HUES64 (cell line): ENCODE results near the gene RABL6.
"Not testable (repeated sequence)": the region's sequence is repeated elsewhere in the genome, so short reads cannot be mapped to it uniquely, and the experiment has no call there.

ENCODE experiments used
- H3K27ac ChIP-seq: 2 replicates; pipeline ENCODE4 v1.7.0; 2013; ENCODE audit warnings: low read depth, low read length, inconsistent platforms
- H3K27me3 ChIP-seq: 2 replicates; pipeline ENCODE4 v1.6.1; 2013; ENCODE audit warnings: mild to moderate bottlenecking, low read length; ENCODE audit not compliant: insufficient read depth
- H3K36me3 ChIP-seq: 2 replicates; pipeline ENCODE4 v1.6.1; 2013; ENCODE audit warnings: mild to moderate bottlenecking, low read length; ENCODE audit not compliant: insufficient read depth
- H3K4me1 ChIP-seq: 2 replicates; pipeline ENCODE4 v1.6.1; 2013; ENCODE audit warnings: mild to moderate bottlenecking, low read length, moderate library complexity; ENCODE audit not compliant: insufficient read depth
- H3K4me3 ChIP-seq: 2 replicates; pipeline ENCODE4 v1.5.1; 2013; ENCODE audit warnings: mild to moderate bottlenecking, low read length, moderate library complexity
- H3K9ac ChIP-seq: 2 replicates; pipeline ENCODE4 v1.6.1; 2013; ENCODE audit warnings: mild to moderate bottlenecking, low read depth, low read length
- H3K9me3 ChIP-seq: 2 replicates; pipeline ENCODE4 v1.6.1; 2013; ENCODE audit warnings: low read depth, low read length; ENCODE audit not compliant: insufficient read depth
- WGBS: fragments of 150-250, 120-280 bp; methylation state at CpG from one replicate; pipeline ENCODE4 v1.1.7; 2013; ENCODE audit warnings: missing lambda C conversion rate; 5-methylcytosine and 5-hydroxymethylcytosine counted together

RABL6 gene

DNA sequence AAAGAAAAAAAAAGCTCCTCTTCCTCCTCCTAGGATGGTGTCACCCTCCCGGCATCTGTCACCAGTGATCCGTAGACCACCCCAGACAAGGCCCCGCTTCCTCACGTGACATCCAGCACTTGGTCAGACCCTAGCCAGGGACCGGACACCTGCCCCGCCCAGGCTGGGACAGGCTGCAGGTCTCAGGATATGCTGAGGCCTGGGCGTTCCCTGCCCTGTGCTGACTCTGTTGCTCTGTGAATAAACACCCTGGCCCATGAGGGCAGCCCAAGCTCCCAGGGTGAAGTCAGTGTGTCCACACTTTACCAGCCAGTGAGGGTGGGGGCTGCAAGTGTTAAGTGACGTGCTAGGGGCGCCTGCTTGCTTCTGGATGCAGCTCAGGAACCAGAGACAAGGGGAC is 52.8 kb downstream of the RABL6 start:
- no peak overlapping the region for H3K4me3 ChIP-seq
- peaks cover 39% of the 10 kb centered on the region for H3K36me3 ChIP-seq
- no peak overlapping the region for H3K27ac ChIP-seq
- H3K27me3 ChIP-seq: no peaks in the 10 kb centered on the region
- H3K4me1 ChIP-seq: peaks cover 4% of the 10 kb centered on the region; the same call in 1 of the 2 replicates
- WGBS: 93% methylated on average over 9 of the region's 9 CpGs
- H3K9me3 ChIP-seq: no peaks in the 10 kb centered on the region
- H3K9ac ChIP-seq: no peak overlapping the region

DNA sequence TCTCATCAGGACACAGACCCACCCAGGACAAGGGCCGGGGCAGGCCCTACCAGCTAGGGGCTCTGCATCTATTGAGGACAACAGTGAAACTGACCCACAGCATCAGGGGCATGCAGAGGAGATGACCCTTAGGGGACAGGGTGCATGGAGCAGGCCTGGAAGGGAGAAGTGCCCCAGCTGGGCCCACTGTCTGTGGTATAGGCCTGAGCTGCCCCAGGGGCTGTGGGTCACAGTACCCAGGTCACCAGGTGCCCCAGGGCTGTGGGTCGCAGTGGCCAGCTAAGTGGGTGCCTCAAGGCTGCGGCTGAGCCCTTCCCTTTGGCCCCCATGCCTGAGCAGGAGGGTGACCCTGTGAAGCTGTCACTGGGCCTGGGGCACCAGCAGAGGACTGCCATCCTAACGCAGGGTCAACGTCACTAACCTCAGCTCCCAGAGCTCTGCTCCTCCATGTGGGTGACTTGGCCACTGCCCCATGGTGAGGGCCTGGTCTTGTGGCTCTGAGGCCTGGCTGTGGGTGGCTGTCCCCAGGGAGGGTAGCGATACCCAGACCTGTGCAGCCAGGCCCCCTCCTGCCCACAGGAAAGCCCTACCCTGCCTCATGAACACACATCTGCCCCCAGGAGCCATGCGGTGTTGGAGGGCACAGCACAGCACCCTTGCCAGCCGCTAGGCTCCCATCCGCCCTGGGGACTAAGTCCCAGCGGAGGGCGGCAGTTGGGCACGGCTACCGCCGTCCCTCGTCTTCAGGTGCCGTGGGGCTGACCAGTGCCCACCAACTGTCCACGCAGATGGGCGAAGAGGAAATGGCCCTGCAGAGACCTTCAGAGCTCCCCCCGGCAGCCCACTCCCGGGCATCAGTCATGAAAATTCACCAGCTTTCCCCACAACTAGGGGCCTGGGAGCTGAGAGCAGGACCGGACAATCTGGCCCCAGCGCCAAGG is 53.5 kb downstream of the RABL6 start:
- Histone ChIP-seq H3K4me3 (no peak overlapping the region), H3K4me1 (peaks cover 4% of the 10 kb centered on the region; the same call in 1 of the 2 replicates), H3K9ac (no peak overlapping the region), H3K27ac (no peak overlapping the region), H3K36me3 (peaks cover 39% of the 10 kb centered on the region), H3K27me3 (no peaks in the 10 kb centered on the region), H3K9me3 (no peaks in the 10 kb centered on the region)
- WGBS: 97% methylated on average over 22 of the region's 22 CpGs

DNA sequence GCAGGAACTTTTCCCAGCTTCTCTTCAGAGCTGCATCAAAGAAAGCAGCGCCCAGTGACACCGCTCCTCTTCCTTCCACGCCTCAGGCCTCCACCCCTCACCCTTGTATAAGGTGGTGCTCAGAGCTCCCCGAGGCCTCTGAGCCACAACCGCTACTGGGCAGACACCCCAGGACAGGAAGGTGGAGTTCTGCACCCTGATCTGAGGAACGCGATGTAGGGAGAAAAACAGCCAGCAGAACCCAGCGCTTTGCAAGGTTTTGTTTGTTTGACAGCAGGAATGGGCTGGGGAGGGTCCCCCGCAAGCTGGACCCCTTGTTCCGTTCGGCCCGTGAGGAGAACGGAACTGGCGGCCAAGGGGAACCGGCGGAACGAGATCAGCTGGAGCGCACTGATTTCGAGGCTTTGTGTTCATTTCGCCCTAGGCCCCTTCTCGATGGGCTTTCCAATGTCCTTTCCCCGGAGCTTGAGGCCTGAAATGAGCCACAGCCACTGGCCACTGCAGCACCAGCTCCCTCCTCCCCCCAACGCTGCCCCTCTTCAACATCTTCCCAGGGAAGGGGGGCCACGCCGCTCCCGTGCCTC is 54.2 kb downstream of the RABL6 start:
- no peak overlapping the region for H3K9ac ChIP-seq
- no peaks in the 10 kb centered on the region for H3K27me3 ChIP-seq
- 95% methylated on average over 26 of the region's 26 CpGs for WGBS
- no peak overlapping the region for H3K27ac ChIP-seq
- peaks cover 39% of the 10 kb centered on the region for H3K36me3 ChIP-seq
- H3K4me3 ChIP-seq: no peak overlapping the region
- H3K4me1 ChIP-seq: peaks cover 4% of the 10 kb centered on the region; the same call in 1 of the 2 replicates
- H3K9me3 ChIP-seq: peaks cover under 1% of the 10 kb centered on the region

DNA sequence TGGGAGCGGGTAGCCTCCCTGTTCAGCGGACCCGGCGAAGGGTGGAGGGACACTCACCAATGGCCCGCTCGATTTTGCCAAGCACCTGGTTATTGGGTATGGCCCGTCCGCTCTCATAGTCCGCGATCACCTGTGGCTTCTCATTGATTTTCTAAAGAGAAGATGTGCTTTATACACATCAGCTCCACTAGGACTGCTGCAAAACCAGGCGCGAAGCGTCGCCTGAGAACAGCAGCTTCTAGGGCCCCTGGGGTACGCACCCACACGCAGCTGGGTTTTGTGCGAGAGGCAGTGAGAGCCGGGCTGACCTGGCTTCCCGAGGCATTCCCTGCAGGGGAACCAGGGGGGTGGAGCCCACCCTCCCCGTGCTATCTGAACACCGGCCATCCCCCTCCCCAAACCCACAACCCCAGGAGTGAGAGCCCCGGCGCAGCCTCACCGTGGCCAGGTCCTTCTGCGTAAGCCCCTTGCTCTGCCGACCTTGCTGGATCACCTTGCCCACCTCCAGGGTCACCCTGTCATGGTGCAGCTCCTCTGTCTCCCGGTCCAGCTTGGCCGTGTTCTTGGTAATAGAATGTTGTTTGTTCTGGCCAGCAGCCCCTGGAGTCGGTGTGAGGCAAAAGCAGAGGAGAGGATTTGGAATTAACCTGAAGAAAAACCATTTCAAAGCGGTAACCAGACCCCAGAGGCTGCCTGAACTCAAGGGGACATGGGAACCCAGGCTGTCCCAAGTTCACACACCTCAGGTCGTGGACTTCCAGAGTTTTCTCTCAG is 55.3 kb downstream of the RABL6 start:
- Histone ChIP-seq H3K27ac (no peak overlapping the region), H3K9ac (no peak overlapping the region), H3K4me3 (no peak overlapping the region), H3K36me3 (peaks cover 39% of the 10 kb centered on the region), H3K27me3 (no peaks in the 10 kb centered on the region), H3K4me1 (peaks cover 4% of the 10 kb centered on the region; the same call in 1 of the 2 replicates), H3K9me3 (peaks cover 6% of the 10 kb centered on the region)
- WGBS: 96% methylated on average over 31 of the region's 31 CpGs

DNA sequence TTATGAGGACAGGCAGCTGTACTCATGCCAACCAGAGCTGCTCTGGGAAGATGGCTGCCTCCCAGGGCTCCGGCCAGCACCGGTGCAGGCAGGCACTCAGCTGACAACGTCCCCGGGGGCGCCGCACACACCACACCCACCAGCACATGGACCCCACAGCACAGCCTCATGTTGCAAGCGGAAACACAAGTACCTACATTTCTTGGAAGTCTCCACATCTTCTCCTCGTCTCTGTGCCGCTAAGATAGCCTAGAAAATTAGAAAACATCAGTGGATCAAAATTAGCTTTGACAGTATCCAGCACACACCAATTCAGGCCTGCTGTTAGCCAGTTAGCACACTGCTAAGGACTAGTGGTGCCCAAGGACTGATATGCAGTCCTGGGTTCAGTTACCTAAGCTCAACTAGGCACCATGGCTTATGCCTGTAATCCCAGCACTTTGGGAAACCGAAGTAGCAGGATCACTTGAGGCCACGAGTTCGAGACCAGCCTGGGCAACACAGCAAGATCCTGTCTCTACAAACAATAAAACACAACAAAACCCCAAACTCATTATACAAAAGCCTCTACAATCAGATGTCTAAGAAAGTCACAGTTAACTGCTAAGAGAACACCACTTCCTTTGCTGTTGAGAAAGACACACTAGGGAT is 56.0 kb downstream of the RABL6 start:
- H3K4me3 ChIP-seq: no peak overlapping the region
- H3K36me3 ChIP-seq: peaks cover 39% of the 10 kb centered on the region
- no peak overlapping the region for H3K9ac ChIP-seq
- H3K9me3 ChIP-seq: peaks cover 6% of the 10 kb centered on the region
- no peaks in the 10 kb centered on the region for H3K27me3 ChIP-seq
- WGBS: 94% methylated on average over 12 of the region's 12 CpGs
- H3K27ac ChIP-seq: no peak overlapping the region
- peaks cover 4% of the 10 kb centered on the region; the same call in 1 of the 2 replicates for H3K4me1 ChIP-seq

DNA sequence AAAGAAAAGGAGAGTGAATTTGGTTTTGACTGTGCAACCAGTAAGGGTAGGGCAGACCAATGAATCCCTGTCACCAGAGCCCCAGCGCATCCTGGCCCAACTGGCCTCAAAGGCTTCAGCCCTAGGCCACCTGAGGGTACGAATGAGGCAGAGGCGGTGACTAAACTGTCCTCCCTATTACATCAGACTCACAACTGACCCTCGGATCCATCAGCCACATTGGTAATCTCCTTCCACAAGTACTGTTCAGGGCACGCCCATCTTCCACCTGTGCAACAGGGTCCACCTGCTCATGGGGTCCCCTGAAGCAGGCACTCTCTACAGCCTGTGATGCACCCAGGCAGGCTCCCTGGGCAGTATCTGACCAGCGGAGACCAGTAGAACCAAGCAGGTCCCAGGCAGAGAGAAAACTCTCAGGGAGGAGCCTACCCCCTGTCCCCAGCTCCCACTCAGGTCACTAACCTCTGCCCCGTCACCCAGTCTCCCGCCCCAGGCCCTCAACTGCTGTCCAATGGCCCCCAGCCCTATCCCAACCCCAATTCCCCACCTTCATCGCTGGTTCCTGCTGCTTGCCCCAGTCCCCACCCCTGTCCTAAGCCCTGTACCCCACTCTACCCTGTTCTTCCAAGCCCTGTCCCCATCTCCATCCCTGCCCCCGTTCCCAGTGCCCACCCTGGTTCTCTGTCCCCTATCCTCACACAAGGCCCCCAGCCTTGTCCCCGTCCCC is 57.5 kb downstream of the RABL6 start:
- H3K9ac ChIP-seq: peak overlapping the region; percentile 25; the same call in 1 of the 2 replicates
- WGBS: 65% methylated on average over 11 of the region's 11 CpGs

DNA sequence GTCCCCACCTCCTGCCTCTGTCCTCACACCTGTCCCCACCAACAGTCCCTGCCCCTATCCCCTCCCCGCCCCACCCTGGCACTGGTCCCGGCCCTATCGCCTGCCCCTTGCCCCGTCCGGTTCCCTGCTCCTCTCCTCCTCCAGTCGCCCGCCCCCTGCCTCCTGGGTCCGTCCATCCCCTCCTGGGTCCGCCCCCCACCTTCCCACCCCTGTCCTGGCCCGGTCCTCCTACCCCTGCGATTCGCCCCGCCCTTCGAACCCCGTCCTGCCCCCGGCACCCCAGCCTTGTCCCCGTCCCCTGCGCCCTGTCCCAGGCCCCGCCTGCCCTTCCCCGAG is 58.0 kb downstream of the RABL6 start:
- H3K36me3 ChIP-seq: peaks cover 37% of the 10 kb centered on the region
- under 1% methylated on average over 20 of the region's 20 CpGs for whole genome bisulfite sequencing
- H3K9me3 ChIP-seq: peaks cover 6% of the 10 kb centered on the region
- peak overlapping the region; percentile 53; the same call in 1 of the 2 replicates for H3K27ac ChIP-seq
- H3K4me1 ChIP-seq: peaks cover 4% of the 10 kb centered on the region; the same call in 1 of the 2 replicates
- H3K4me3 ChIP-seq: peak overlapping the region; percentile 54
- H3K9ac ChIP-seq: peak overlapping the region; percentile 80
- no peaks in the 10 kb centered on the region for H3K27me3 ChIP-seq

More for the DNA sequence above, 57.5 kb downstream of the RABL6 start:
- H3K4me3 ChIP-seq: peak overlapping the region; percentile 54
- H3K36me3 ChIP-seq: peaks cover 39% of the 10 kb centered on the region
- H3K27me3 ChIP-seq: no peaks in the 10 kb centered on the region
- no peak overlapping the region for H3K27ac ChIP-seq
- peaks cover 4% of the 10 kb centered on the region; the same call in 1 of the 2 replicates for H3K4me1 ChIP-seq
- peaks cover 6% of the 10 kb centered on the region for H3K9me3 ChIP-seq

DNA sequence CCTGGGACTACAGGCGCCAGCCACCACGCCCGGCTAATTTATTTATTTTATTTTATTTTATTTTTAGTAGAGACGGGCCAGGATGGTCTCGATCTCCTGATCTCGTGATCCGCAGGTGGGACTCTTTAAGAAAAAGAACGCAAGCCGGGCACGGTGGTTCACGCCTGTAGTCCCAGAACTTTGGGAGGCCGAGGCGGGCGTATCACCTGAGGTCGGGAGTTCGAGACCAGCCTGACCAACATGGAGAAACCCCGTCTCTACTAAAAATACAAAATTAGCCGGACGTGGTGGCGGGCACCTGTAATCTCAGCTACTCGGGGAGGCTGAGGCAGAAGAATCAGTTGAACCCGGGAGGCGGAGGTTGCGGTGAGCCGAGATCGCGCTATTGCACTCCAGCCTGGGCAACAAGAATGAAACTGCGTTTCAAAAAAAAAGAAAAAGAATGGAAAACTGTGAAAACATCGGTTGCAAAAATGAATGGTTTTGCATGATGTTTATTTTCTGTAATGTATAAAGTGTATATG is 59.2 kb downstream of the RABL6 start:
- 94% methylated on average over 26 of the region's 29 CpGs for WGBS
- H3K27ac ChIP-seq, H3K9me3 ChIP-seq: not testable (repeated sequence)

DNA sequence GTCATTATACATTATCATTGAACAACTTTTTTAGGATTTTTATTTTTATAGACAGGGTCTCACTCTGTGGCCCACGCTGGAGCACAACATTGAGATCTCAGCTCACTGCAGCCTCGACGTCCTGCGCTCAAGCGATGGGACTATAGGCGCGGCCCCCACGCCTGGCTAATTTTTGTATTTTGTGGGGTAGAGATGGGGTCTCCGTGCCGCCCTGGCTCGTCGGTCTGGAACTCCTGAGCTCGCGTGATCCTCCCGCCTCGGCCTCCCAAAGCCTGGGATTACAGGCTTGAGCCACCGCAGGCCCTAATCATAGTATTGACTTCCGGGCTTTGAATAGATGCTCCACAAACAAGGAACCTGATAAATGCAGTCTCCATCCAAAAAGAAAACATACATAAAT is 59.7 kb downstream of the RABL6 start:
- H3K27me3 ChIP-seq: no peaks in the 10 kb centered on the region
- peaks cover 4% of the 10 kb centered on the region; the same call in 1 of the 2 replicates for H3K4me1 ChIP-seq
- WGBS: 97% methylated on average over 18 of the region's 18 CpGs
- no peak overlapping the region for H3K9ac ChIP-seq
- peaks cover 20% of the 10 kb centered on the region for H3K36me3 ChIP-seq
- peaks cover 15% of the 10 kb centered on the region for H3K9me3 ChIP-seq
- no peak overlapping the region for H3K27ac ChIP-seq
- H3K4me3 ChIP-seq: no peak overlapping the region

More for the DNA sequence above, 59.2 kb downstream of the RABL6 start:
- peaks cover 25% of the 10 kb centered on the region for H3K36me3 ChIP-seq
- H3K27me3 ChIP-seq, H3K4me1 ChIP-seq, H3K9ac ChIP-seq: not testable (repeated sequence)
- peak overlapping the region; percentile 54 for H3K4me3 ChIP-seq

DNA sequence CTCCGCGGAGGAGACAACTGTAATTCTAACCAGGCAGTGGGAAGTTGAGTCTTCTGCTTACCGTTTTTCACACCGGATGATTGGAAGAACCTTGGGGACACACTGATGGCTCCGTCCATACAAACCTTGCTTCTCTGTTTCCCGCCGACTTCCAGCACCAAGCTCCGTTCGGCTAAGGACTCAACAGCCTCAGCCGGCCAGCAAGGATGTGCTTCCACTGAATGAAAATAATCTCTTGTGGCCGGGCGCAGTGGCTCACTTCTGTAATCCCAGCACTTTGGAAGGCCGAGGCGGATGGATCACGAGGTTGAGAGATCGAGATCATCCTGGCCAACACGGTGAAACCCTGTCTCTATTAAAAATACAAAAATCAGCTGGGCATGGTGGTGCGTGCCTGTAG is 60.2 kb downstream of the RABL6 start:
- H3K9ac ChIP-seq: no peak overlapping the region
- peaks cover 19% of the 10 kb centered on the region for H3K9me3 ChIP-seq
- 96% methylated on average over 18 of the region's 18 CpGs for WGBS
- peaks cover 4% of the 10 kb centered on the region; the same call in 1 of the 2 replicates for H3K4me1 ChIP-seq
- H3K36me3 ChIP-seq: peaks cover 15% of the 10 kb centered on the region
- no peak overlapping the region for H3K4me3 ChIP-seq
- H3K27ac ChIP-seq: no peak overlapping the region
- no peaks in the 10 kb centered on the region for H3K27me3 ChIP-seq
